ACC112 (cell line): Measurements from ENCODE around the gene FMO5.
"Not testable (repeated sequence)": the region's sequence is repeated elsewhere in the genome, so short reads cannot be mapped to it uniquely, and the experiment has no call there.

Experiments used
- H2AFZ ChIP-seq: fragments of 200-600 bp; sonication (generic); one replicate; pipeline ENCODE4 v1.6.0; 2017; ENCODE audit warnings: antibody characterized with exemption, low read length; ENCODE audit not compliant: unreplicated experiment
- H3K27ac ChIP-seq: fragments of 200-600 bp; sonication (generic); 2 replicates; pipeline ENCODE4 v1.5.1; 2014; ENCODE audit warnings: low read depth, mild to moderate bottlenecking, antibody characterized with exemption, low read length, moderate library complexity
- H3K27me3 ChIP-seq: fragments of 200-600 bp; sonication (generic); 2 replicates; pipeline ENCODE4 v1.6.1; 2014; ENCODE audit warnings: mild to moderate bottlenecking, antibody characterized with exemption, low read length, moderate library complexity, mixed read lengths; ENCODE audit not compliant: insufficient read depth
- H3K36me3 ChIP-seq: fragments of 200-600 bp; sonication (generic); 2 replicates; pipeline ENCODE4 v1.6.1; 2016; ENCODE audit warnings: mild to moderate bottlenecking, antibody characterized with exemption, low read length, moderate library complexity, mixed read lengths; ENCODE audit not compliant: insufficient read depth
- H3K4me1 ChIP-seq: fragments of 200-600 bp; sonication (generic); one replicate; pipeline ENCODE4 v1.6.1; 2016; ENCODE audit warnings: low read length, mixed read lengths; ENCODE audit not compliant: insufficient read depth, unreplicated experiment, control insufficient read depth
- H3K4me3 ChIP-seq: fragments of 200-600 bp; sonication (generic); 2 replicates; pipeline ENCODE4 v1.5.1; 2014; ENCODE audit warnings: mild to moderate bottlenecking, low read depth, low read length
- H3K79me2 ChIP-seq: fragments of 200-600 bp; sonication (generic); one replicate; pipeline ENCODE4 v1.6.0; 2016; ENCODE audit warnings: low read length; ENCODE audit not compliant: control insufficient read depth, unreplicated experiment, insufficient read depth

Gene FMO5

DNA sequence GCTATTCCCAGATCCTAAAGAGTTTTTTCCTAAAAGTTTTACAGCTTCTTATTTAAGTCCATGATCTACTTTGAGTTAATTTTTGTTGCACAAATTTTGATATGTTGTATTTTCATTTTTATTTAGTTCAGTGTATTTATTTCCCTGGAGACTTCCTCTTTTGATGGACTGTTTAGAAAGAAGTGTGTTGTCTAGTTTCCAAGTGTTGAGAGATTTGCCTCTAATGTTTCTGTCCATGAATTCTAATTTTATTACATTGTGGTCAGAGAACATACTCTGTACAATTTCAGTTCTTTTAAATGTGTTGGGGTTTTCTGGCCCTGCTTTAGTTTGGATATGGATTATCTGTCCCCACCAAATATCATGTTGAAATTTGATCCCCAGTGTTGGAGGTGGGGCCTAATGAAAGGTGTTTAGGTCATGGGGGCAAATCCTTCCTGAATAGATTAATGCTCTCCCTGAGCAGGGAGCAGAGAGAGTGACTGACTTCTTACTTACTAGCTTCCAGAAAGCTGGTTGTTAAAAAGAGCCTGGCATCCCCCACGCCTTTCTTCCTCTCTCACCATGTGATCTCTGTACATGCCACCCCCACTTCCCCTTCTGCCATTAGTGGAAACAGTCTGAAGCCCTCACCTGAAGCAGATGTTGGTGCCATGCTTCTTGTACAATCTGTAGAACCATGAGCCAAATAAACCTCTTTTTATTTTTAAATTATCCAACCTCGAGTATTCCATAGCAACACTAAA, 21.9 kb upstream of the FMO5 start:
- H3K79me2 ChIP-seq = peaks cover 83% of the 10 kb centered on the region
- no peaks in the 10 kb centered on the region; the same call in 1 of the 2 replicates for H3K36me3 ChIP-seq

GRCh38 chr1:147246044-147246690, 21.0 kb upstream of the FMO5 start:
- Histone ChIP-seq H3K27ac (no peak overlapping the region), H3K36me3 (no peaks in the 10 kb centered on the region), H2AFZ (no peak overlapping the region), H3K4me3 (no peak overlapping the region), H3K79me2 (peaks cover 78% of the 10 kb centered on the region), H3K27me3 (no peaks in the 10 kb centered on the region), H3K4me1 (peaks cover 34% of the 10 kb centered on the region)

More for the DNA sequence above, 21.9 kb upstream of the FMO5 start:
- H3K27ac ChIP-seq = no peak overlapping the region
- H3K27me3 ChIP-seq = no peaks in the 10 kb centered on the region
- peaks cover 34% of the 10 kb centered on the region for H3K4me1 ChIP-seq
- H2AFZ ChIP-seq = no peak overlapping the region
- no peak overlapping the region for H3K4me3 ChIP-seq

DNA sequence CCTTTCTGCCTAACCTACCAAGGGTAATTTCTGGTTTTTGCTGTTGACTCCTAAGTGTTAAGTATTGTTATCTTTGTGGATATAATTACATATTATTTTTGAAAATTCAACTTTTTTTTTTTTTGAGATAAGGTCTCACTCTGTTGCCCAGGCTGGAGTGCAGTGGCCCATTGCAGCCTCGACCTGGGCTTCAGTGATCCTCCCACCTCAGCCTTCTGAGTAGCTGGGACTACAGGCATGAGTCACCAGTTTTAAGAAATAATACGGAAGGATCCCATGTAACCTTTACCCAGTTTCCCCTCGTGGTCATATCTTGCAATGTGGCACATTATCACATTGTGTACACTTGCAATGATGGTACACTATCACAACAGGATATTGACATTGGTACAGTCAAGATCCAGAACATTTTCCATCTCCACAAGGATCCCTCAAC, 20.5 kb upstream of the FMO5 start:
- H2AFZ ChIP-seq = no peak overlapping the region
- no peaks in the 10 kb centered on the region for H3K36me3 ChIP-seq
- H3K4me1 ChIP-seq = peaks cover 34% of the 10 kb centered on the region
- H3K4me3 ChIP-seq = no peak overlapping the region
- H3K79me2 ChIP-seq = peaks cover 73% of the 10 kb centered on the region
- no peaks in the 10 kb centered on the region for H3K27me3 ChIP-seq
- H3K27ac ChIP-seq = no peak overlapping the region

DNA sequence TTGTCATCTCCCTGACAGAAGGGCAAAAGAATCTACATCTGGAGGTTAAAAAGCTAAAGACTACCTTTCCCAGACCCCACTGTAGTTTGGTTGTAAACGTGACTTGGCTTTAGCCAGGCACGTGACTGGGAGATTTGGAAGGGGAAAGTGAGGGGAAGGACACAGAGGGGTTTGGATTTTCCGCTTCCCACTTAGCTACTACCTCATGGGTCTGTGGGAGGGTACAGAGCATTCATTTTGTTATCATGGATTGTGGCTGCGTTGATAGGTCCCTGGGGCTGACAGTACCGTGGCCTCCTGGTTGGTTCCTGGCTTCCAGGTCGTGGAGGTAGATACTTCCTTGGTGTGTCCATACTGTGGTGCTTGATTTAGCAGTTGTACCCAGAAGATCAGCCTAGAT, 20.0 kb upstream of the FMO5 start:
- no peaks in the 10 kb centered on the region for H3K27me3 ChIP-seq
- H3K4me1 ChIP-seq = peaks cover 34% of the 10 kb centered on the region
- H3K27ac ChIP-seq = no peak overlapping the region
- H3K4me3 ChIP-seq = no peak overlapping the region; the same call in 1 of the 2 replicates
- H3K36me3 ChIP-seq = no peaks in the 10 kb centered on the region
- H2AFZ ChIP-seq = no peak overlapping the region
- H3K79me2 ChIP-seq = peaks cover 68% of the 10 kb centered on the region

- Histone ChIP-seq H3K4me3 (peak overlapping the region; percentile 91), H2AFZ (peak overlapping the region; percentile 61), H3K36me3 (no peaks in the 10 kb centered on the region), H3K4me1 (peaks cover 34% of the 10 kb centered on the region), H3K27me3 (no peaks in the 10 kb centered on the region), H3K79me2 (peaks cover 57% of the 10 kb centered on the region), H3K27ac (peak overlapping the region; percentile 75; the same call in 1 of the 2 replicates)
Observed at GRCh38 chr1:147243841-147244240, 18.7 kb upstream of the FMO5 start.

- Histone ChIP-seq H2AFZ (peak overlapping the region; percentile 61), H3K4me3 (peak overlapping the region; percentile 91), H3K27ac (peak overlapping the region; percentile 75), H3K36me3 (no peaks in the 10 kb centered on the region), H3K79me2 (peaks cover 51% of the 10 kb centered on the region), H3K4me1 (peaks cover 34% of the 10 kb centered on the region), H3K27me3 (no peaks in the 10 kb centered on the region)
Observed at GRCh38 chr1:147243228-147243685, 18.1 kb upstream of the FMO5 start.

- peaks cover 46% of the 10 kb centered on the region for H3K79me2 ChIP-seq
- peak within 1 kb of the TSS; percentile 75 for H3K27ac ChIP-seq
- H3K27me3 ChIP-seq = no peaks in the 10 kb centered on the region
- H2AFZ ChIP-seq = peak within 1 kb of the TSS; percentile 68
- H3K4me1 ChIP-seq = peaks cover 34% of the 10 kb centered on the region
- peak within 1 kb of the TSS; percentile 91 for H3K4me3 ChIP-seq
- no peaks in the 10 kb centered on the region for H3K36me3 ChIP-seq
Observed at GRCh38 chr1:147242449-147243227, 17.5 kb upstream of the FMO5 start, which contains the start of gene CHD1L. CHD1L (plus strand) TSS chr1:147242684; CDS start chr1:147242704, 20 bp downstream.

DNA sequence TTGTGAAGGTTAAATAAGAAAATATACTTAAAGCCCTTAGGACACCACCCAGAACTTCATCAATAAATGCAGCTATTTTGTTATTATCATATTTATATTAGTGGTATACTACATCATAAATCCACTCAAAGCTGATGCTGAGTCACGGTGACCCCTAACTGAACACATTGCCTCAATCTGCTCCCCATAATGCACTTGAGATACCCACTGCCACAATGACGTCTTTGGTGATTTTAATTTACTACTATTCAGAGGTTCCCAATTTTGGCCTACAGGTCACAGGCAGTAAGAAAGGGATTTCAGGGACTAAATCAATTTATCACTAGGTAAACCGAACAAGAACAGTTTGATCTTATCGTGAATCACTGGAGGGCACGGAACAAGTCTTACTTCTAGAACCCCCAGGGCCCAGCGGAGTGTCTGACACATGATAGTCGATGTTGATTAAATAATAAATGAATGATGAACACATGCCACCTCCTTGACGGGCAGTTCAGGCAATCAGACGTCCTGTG, 16.9 kb upstream of the FMO5 start:
- Histone ChIP-seq H3K27ac (no peak overlapping the region), H3K4me3 (peak overlapping the region; percentile 91), H3K4me1 (peaks cover 28% of the 10 kb centered on the region), H2AFZ (peak overlapping the region; percentile 19), H3K36me3 (no peaks in the 10 kb centered on the region), H3K79me2 (peaks cover 39% of the 10 kb centered on the region), H3K27me3 (no peaks in the 10 kb centered on the region)

- H3K4me3 ChIP-seq, H3K36me3 ChIP-seq, H3K27ac ChIP-seq, H3K27me3 ChIP-seq, H2AFZ ChIP-seq: not testable (repeated sequence)
- H3K4me1 ChIP-seq = peaks cover 13% of the 10 kb centered on the region
- peaks cover 22% of the 10 kb centered on the region for H3K79me2 ChIP-seq
Observed at GRCh38 chr1:147240131-147240721, 15.1 kb upstream of the FMO5 start.
